SW480 (cell line): ENCODE measurements around the gene HCN2.
"Not testable (repeated sequence)": the region's sequence is repeated elsewhere in the genome, so short reads cannot be mapped to it uniquely, and the experiment has no call there.

Experiments
- DNase-seq: peaks from one replicate; pipeline ENCODE4 v3.0.0-alpha.2; 2016; ENCODE audit warnings: low spot score

Gene HCN2

DNA sequence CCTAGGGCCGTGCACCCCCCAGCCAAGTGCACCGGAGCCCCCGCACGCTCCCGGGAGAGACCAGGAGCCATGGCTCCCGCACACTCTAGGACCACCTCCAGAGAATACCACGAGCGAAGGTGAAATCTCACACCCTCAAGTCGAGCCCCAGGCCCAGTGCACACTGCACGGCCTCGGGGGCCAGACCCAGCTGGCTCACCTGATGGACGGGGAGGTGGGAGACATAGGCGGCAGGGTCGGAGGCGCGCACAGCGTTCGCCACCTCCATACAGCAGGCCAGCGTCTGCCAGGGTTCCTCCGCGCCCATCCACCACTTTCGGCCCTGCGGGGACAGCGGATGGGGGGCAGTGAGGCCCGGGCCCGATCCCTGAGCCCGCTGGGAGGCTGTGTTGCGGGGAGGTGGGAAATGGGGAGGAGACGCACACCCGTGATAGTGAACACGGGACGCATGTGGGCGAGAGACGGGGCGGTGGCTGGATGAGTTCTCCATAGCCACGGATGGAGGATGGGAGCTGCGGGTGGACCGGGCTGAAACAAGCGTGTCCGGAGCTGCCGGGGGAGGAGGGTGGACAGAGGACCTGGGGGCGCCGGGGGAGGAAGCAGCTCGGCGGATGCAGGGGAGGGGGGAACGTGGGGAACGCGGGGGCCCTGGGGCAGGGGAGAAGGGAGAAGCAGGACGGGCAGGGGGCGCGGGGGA is 30.6 kb downstream of the HCN2 start:
- DNase-seq: no peak

DNA sequence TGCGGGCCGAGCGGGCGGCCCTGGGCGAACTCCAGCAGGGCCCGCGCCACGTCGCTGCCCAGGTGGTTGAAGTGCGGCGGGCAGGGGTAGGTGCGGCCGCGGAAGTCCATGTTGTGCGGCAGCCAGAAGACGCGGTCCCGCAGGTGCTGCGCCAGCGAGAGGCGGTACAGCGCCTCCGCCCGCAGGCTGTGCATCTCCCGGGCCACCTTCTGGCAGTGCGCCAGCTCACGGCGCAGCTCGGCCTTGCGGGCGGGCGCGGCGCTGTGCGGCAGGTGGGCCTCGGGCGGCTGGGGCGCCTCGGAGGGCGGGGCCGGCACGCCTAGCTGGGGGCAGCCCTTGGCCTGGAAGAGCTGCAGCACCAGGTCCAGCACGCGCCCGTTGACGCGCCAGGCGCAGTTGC is 31.5 kb downstream of the HCN2 start:
- DNase-seq: not testable (repeated sequence)

DNA sequence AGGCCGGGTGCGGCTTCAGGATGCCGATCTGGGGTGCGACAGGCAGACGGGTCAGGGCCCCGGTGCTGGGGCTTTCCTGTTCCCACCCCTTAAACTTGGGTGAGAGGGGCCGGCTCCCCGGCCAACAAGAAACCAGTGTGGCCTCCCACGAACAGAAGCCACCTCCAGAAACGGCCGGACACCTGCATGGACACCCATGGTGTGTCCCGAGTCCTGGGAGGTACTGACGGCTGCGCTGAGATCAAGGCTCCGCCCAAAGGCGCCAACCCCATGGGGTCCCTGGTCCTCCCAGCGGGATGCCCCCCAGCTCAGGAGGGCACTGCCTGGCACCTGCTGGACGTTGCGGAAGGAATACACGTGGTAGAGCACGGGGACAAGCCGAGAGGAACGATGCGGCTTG is 32.1 kb downstream of the HCN2 start:
- DNase-seq: no peak

DNA sequence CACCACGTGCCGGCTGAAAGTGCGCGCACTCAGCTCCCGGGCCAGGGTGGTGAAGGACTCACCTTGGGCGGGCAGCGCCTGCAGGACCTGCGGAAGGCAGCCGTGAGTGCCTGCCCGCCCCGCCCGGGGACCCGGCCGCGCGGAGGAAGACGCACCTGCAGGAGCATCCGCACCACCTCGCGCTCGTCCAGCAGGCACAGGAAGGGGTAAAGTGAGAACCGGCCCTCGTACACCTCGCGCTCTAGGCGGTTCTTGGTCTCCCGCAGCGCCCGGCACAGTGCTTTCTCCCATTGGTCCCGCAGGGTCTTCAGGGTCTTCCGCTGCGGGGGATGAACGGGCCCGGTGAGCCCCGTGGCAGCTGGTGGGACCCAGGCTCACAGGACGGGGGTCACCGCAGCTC is 33.0 kb downstream of the HCN2 start:
- DNase-seq: no peak

DNA sequence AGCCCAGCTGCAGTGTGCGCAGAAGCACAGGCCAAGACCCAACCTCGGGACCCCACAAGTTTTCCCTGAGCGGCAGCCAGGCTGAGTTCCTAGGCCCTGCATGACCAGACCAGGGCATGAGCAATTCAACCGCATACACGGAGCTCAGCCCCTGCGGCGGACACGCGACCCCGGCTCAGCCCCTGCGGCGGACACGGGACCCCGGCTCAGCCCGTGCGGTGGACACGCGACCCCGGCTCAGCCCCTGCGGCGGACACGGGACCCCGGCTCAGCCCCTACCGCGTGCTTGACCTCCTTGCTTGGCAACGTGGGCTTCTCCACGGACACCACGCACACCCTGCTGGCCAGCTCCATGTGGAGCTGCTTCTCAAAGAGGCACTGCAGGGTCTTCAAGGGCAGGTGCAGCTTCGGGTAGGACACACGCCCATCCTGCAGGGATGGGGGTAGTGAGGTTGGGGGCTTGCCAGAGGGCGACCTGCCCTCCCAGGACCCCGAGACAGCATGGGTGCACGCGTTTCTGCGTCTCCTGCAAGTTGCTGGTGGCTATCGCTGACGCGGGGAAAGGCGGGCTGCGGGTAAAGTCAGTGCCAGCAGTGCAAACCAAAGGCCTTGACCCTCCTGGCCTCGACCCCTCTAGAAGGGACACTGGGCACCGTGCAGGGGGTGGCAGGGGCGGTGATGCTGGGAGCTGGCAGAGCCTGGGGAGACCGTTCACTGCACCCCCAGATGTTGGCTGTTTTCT is 33.7 kb downstream of the HCN2 start:
- DNase-seq: no peak

DNA sequence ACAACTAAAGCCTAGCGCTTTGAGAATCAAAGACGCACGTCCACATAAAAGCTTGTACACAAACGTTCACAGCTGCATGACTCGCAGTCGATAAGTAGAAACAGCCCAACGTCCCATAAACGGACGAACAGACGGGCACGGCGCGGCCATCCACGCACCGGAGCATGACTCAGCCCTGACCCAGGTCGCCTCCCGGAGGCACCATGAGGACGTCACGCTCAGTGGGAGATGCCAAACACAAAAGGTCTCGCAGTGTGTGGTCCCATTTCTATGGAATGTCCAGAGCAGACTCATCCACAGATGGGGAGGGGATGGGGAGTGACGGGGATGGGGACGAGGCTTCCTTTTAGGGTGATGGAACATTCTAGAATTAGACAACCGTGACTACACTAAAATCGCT is 34.3 kb downstream of the HCN2 start:
- DNase-seq: no peak

DNA sequence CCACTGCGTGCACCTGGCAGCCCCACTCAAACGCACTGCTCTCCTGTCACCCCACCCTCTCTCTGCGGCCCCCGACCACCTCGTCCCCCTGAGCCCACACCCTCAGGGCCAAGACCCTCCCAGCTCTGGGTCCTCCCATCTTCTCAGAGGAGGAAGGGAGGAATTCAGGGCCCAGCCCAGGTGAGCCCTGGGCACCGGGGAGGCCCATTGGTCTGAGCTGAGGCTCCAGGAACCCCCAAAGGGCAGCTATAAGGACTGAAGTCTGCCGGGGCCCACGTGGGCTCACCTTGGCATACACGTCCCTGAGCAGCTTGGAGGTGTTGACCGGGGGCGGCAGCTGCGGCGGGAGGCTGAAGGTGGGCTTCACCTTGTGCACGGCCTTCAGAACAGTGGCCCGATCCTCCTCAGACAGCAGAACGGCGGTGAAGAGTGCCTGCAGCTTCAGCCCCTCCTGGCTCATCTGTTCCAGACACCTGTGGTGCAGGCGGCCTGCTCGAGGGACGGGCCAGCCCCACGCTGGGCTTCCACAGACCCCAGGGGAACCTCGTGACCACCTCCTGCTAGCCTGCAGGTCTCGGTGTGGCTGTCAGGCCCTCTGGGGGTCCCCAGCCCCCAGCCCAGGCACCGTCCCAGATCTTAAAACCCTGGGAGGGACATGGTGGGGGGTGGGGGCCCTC is 34.9 kb downstream of the HCN2 start:
- no peak for DNase-seq

DNA sequence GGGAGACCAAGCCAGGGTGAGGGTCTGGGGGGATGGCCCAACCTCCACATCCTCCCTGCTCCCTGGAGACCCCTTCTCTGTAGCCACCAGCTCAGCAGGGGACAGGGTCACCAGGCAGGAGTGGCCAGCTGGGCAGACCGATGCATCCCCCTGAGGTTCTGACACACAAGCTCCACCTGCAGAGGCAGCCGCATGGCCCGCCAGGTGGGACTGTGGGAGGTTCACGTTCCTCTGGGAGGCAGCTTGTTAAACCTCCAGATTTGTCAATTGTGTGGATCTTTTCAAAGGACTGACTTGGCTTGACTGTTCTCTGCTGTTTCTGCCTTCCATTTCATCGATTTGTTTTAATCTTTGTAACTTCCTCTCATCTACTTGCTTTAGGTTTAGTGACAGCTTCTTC is 35.6 kb downstream of the HCN2 start:
- DNase-seq: no peak

DNA sequence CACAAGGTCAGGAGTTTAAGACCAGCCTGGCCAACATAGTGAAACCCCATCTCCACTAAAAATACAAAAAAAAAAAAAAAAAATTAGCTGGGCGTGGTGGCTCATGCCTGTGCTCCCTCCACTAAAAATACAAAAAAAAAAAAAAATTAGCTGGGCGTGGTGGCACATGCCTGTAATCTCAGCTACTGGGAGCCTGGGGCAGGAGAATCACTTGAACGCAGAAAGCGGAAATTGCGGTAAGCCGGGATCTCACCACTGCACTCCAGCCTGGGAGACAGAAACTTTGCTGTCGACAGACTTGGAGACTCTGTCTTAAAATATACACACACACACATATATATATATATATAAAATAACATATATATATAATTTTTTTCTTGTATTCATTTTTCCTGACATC is 36.9 kb downstream of the HCN2 start:
- DNase-seq: not testable (repeated sequence)

DNA sequence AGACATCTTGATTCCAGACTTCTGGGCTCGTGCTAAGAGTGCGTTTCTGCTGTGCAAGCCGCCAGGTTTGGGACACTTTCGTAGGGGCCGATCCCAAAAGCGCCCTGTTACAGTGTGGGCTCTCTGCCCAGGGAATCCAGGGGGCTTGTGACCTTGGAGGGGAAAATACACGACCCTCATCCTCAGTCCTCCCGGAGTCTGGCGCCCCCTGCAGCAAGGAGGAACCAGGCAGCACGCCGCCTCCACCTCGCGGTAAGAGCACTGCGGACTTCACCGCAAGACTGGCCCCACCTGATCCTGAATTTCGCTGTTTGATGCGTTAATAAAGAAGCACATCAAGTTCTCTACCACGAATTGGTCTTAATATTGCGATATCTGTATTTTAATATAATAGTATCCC is 38.5 kb downstream of the HCN2 start:
- DNase-seq: no peak

DNA sequence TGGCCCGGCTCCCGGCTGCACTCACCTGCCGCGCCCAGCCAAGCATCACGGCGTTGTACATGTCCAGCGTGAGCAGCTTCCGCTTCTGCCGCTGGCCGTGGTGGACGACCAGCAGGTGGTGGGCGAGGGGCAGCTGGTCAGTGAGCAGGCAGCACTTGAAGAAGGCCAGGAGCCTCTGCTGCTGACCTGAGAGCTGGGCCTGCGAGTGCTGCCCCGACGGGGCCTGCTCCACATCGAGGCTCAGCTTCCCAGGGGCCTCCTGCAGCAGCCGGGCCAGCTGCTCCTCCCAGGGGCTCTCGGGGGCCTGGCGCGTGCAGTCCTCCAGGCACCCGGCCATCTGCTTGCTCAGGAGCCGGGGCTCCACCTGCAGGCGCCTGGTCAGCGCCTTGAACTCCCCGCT is 39.8 kb downstream of the HCN2 start:
- not testable (repeated sequence) for DNase-seq

DNA sequence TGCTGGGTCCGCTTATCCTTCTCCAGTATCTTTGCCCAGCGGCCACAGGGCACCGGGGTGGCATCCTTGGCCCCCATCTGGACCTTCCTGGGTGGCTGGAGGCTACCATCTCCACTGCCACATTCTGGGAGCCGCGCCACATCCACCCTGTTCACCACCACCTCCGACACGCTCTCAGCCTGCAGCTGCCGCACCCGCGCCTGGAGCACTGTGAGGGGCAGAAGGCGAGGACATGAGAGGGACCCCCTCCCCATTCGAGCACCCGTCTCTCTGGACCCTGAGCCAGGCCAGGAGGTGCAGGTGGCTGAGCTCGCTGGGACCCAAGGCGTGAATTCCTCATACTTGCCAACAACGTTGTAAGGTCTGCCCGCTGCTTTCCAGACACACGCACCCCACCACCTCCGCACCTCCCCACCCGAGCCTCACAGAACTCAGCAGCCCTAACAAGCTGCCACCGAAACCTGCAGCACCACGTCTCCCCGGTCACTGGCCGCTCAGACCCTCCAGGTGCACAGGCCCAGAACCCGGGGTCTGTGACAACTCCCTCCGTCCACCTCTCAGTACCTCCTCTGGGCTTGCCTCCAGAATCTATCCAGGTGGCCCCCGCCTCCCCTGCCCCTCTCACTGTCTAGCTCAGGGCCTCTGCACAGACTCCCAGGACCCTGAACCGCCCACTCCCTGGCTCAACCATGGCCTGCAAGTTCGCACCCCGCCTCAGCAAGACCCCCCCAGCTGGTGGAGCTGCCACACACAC is 40.5 kb downstream of the HCN2 start:
- DNase-seq: no peak

DNA sequence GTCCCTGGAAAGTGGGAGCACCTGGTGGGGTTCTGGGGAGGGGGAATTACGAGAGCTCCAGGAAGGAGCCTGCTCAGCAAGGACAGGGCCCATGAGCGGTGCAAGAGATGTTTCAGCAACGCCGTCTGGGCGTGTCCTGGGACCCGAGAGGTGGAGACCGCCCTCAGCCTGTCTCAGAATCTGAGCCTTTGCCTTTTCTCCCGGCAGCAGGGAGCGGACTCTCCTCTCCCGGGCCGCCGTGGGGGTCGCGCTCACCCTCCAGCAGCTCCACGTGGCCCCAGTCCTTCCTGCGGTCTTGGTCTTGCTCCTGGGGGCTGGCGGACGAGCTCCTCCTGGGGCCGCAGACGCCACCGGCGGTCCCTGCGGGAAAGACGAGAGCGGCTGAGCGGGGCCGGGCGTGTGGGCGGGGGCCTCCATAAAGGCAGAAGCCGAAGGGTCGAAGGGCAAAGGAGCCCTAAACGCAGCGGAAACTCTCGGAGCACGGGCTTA is 42.9 kb downstream of the HCN2 start:
- DNase-seq: peak; percentile 16

DNA sequence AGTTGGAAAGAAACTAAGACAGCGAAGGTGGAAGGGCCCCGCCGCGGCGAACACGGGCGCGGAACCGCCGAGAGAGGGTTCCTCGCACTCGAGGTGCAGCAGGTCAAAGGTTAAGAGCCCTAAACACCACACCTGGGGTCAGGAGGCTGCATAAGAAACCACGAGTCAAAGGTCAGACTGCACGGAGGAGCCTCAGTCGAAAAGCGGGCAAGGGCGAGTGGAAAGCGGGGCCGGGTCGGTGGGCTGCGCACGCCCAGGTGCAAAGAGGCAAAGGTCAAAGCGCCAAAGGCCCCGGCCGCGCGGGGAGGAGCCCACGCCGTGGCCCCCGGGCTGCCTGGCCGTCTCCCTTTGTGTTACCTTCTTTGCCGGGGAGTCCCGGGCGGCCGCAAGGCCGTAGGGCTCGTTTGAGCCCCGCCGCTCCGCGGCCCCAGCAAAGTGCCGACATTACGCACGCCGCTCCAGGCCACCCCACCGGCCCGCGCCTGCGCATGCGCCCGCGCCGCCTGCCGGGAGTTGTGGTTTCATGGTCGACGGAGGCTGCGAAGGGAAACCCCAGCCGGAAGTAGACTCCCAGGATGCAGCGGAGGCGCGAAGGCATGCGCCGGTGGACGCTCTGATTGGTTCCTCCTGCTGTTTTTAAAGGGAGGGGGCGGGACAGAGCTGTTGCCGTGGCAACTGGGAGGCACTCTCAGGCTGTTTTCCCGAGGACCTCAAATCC is 43.5 kb downstream of the HCN2 start, which contains the start of gene POLRMT:
Gene POLRMT (minus strand): TSS at position 470 of the 718 bp plus-strand sequence. CDS start 25 bp downstream, at position 445.
- peak; percentile 93 for DNase-seq

DNA sequence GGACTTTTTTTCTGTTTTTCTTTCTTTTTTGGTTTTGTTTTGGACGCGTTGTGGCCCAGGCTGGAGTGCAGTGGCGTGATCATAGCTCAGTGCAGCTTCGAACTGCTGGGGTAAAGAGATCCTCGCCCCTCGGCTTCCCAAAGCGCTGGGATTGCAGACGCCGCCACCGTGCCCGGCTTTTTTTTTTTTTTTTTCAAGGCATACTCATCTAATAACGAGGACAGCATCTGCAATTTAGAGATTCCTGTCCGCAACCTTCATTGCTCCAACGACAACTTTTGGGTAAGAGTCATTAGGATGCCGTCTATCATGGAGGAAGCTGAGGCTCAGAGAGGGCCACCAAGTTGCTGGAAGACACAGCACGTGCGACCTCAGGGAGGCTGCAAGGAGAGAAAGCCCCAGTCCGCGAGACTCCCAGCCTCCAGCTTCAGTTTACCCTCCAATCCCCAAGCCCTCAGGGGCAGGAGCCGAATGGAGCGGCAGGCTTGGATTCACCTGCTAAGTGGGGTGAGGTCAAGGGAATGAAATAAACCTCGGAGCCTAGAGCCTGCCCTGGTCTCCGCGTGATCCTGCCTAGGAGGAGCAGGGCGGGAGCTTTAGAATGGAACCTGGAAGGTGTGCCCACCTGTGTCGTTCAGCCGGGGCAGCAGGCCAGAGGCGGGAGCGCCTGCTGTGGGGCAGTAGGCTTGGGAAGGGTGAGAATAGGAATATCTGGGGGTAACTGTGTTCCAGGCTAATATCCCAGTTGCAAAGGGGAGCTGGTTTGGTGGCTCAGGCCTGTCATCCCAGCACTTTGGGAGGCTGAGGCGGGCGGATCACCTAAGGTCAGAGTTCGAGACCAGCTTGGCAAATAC is 44.3 kb downstream of the HCN2 start:
- DNase-seq: no peak

DNA sequence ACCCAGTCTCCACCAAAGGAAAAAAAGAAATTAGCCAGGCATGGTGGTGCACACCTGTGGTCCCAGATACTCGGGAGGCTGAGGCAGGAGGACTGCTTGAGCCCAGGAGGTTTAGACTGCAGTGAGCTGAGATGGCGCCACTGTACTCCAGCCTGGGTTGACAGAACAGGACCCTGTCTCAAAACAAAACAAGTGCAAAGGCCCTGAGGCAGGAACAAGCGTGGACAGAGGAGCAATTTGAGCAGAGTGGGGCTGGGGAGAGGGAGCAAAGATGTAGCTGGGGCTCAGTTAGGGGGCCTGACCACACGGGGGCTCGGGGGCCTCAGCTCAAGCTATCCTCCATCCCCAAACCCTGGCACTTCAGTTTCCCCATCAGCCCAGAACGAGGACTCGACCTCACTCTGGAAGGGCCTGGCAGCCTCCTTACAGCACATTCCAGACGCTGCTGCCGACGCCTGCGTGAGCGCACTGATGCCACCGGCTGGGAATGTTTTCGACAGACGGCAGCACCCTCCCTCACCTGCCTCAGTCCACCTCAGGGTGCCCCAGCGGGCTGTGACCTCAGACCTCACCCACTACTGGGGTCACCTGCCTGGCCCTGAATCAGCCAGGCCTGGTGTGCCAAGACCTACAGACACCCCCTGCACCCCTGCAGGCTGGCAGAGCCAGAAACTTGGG is 45.4 kb downstream of the HCN2 start:
- no peak for DNase-seq

DNA sequence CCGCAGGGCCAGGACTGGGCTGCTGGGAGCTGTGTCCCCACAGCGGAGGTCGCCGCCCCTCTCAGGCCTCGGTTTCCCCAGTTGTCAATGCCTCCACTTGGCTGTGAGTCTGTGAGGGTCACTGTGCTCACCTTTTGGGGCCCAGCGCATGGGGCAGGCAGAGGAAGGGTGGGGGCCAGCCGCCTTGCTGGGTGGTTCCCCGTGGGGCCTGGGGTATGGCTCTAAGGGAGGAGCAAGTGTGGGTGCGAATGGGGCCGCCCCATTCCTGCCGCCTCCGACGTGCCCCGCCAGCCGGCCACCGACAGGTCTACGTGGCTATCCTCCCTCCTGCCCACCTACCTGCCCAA is 49.2 kb downstream of the HCN2 start:
- no peak for DNase-seq

DNA sequence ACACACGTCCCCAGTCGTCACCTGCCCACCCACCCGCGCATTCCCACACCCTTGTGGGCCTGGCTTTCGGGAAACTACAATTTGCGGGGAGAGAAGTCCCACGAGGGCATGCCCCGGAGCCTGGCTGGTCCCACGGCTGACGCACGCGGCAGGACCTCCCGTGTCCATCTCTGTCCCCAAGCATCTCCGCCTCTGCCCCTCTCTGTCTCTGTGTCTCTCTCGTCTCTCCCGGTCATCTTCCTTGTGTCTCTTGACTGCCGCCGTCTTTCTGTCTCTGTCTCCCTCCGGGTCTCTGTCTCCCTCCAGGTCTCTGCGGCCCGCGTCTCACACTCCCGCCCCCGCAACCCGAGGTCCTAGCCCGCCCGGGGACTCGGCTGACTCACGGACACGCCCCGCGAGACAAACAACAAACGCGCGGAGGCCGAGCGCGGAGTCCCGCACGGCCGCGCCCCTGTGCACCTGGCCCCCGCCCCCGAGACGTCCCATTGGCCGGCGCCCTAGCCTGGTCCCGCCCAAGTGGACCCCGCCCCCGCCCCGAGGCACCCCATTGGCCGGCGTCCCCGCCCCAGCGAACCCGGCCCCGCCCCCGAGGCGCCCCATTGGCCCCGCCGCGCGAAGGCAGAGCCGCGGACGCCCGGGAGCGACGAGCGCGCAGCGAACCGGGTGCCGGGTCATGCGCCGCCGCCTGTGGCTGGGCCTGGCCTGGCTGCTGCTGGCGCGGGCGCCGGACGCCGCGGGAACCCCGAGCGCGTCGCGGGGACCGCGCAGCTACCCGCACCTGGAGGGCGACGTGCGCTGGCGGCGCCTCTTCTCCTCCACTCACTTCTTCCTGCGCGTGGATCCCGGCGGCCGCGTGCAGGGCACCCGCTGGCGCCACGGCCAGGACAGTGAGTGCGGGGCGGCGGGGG is 49.8 kb downstream of the HCN2 start, which contains the start of gene FGF22:
Gene FGF22 (plus strand): TSS at position 627 of the 908 bp plus-strand sequence. CDS start 47 bp downstream, at position 674.
- DNase-seq: peak; percentile 67

DNA sequence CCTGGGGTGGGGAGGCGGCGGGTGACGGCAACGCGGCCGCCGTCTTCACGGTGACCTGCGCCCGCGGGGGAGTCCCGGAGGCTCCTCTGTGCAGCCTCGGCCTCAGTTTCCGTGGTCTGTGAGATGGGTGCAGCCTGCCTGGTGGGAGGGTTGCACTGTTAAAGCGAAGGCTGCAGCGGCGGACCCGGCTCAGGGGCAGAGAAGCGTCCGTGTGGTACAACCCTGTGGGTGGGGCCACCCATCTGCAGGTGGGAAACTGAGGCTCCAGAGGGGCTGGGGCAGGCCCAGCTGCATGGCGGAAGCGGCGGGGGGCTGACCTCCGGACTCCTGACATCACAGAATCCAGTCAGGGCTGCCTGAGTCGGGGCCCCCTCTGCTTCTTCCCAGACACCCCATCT is 50.5 kb downstream of the HCN2 start:
- DNase-seq: no peak
